ENCODE data around the gene ADAMTSL3.

Gene ADAMTSL3

DNA sequence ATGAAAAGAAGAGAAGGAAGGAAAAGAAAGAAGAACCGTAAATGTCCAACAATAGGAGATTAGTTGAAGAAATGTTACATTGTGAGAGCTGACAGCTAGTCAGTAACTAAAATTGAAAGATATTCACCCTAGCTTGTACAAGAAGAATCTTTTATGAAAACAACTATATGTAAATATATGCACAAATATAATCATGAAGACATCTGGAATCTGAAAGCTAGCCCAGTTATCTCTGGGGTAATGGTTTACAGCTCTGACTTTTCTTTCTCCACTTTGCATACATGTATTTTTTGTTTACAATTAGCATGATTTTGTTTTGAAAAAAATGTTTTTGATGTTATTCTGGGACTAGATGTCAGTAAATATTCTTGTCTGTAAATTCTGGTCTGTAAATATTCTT, 37.1 kb upstream of the ADAMTSL3 start:
- no peak overlapping the region for H3K4me2 ChIP-seq (ENCODE audit: low read length)
- no peaks in the 10 kb centered on the region for H3K27me3 ChIP-seq (ENCODE audit: control insufficient read depth, insufficient read depth, low read length)
- no peaks in the 10 kb centered on the region for H3K9me3 ChIP-seq (ENCODE audit: control insufficient read depth, low read length)
- no peaks in the 10 kb centered on the region for H3K79me2 ChIP-seq
- no peak overlapping the region for H2AFZ ChIP-seq
- TF ChIP-seq CTCF (IDR thresholded peaks at IDR 0.05), result no peak
- no peak overlapping the region for H3K27ac ChIP-seq
- H3K4me1 ChIP-seq, result no peaks in the 10 kb centered on the region
- no peaks in the 10 kb centered on the region for H3K36me3 ChIP-seq (ENCODE audit: control insufficient read depth, insufficient read depth, low read length)
- no peak overlapping the region for H3K9ac ChIP-seq
- H3K4me3 ChIP-seq (ENCODE audit: low read depth, low read length), result no peak overlapping the region

GRCh38 chr15:83626171-83626802, 27.6 kb upstream of the ADAMTSL3 start:
- Histone ChIP-seq H3K9me3 (ENCODE audit: control insufficient read depth, low read length) (no peaks in the 10 kb centered on the region), H3K36me3 (ENCODE audit: control insufficient read depth, insufficient read depth, low read length) (no peaks in the 10 kb centered on the region), H3K4me3 (ENCODE audit: low read depth, low read length) (no peak overlapping the region), H3K4me1 (no peaks in the 10 kb centered on the region), H3K9ac (no peak overlapping the region), H2AFZ (no peak overlapping the region), H3K27me3 (ENCODE audit: control insufficient read depth, insufficient read depth, low read length) (no peaks in the 10 kb centered on the region), H3K79me2 (no peaks in the 10 kb centered on the region), H3K4me2 (ENCODE audit: low read length) (no peak overlapping the region), H3K27ac (no peak overlapping the region)
- TF ChIP-seq CTCF (IDR thresholded peaks at IDR 0.05), result no peak

GRCh38 chr15:83631534-83631933, 22.4 kb upstream of the ADAMTSL3 start:
- H3K27ac ChIP-seq, result no peak overlapping the region
- H3K4me1 ChIP-seq, result no peaks in the 10 kb centered on the region
- H3K4me2 ChIP-seq (ENCODE audit: low read length), result no peak overlapping the region
- H3K27me3 ChIP-seq (ENCODE audit: control insufficient read depth, insufficient read depth, low read length), result no peaks in the 10 kb centered on the region
- TF ChIP-seq CTCF (IDR thresholded peaks at IDR 0.05), result no peak
- H3K9ac ChIP-seq, result no peak overlapping the region
- H3K36me3 ChIP-seq (ENCODE audit: control insufficient read depth, insufficient read depth, low read length), result no peaks in the 10 kb centered on the region
- H2AFZ ChIP-seq, result no peak overlapping the region
- no peak overlapping the region for H3K4me3 ChIP-seq (ENCODE audit: low read depth, low read length)
- H3K9me3 ChIP-seq (ENCODE audit: control insufficient read depth, low read length), result no peaks in the 10 kb centered on the region
- H3K79me2 ChIP-seq, result no peaks in the 10 kb centered on the region

DNA sequence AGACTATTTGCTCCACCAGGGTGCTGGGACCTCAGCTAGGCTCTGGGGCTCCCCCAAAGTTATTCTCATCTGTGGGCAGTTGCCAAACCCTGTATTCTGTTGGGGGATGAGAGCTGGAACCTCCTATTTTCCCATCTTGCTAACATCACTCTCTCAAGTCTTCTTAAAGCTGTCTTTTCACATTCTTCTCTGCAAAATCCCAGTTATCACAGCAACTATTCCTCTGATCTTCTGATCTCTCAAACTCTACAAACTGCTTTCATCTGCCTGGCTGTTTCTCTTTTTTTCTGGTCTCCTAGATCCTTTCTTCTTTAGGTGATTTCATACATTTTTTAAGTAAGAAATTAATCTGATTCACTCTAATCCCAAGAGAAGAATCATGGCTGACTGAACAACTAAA, 10.7 kb upstream of the ADAMTSL3 start:
- Histone ChIP-seq H3K27ac (no peak overlapping the region), H3K9me3 (ENCODE audit: control insufficient read depth, low read length) (no peaks in the 10 kb centered on the region), H3K27me3 (ENCODE audit: control insufficient read depth, insufficient read depth, low read length) (no peaks in the 10 kb centered on the region), H3K4me2 (ENCODE audit: low read length) (no peak overlapping the region), H3K79me2 (no peaks in the 10 kb centered on the region), H3K36me3 (ENCODE audit: control insufficient read depth, insufficient read depth, low read length) (no peaks in the 10 kb centered on the region), H3K9ac (no peak overlapping the region), H3K4me1 (no peaks in the 10 kb centered on the region), H3K4me3 (ENCODE audit: low read depth, low read length) (no peak overlapping the region), H2AFZ (no peak overlapping the region)
- TF ChIP-seq CTCF (IDR thresholded peaks at IDR 0.05), result no peak

DNA sequence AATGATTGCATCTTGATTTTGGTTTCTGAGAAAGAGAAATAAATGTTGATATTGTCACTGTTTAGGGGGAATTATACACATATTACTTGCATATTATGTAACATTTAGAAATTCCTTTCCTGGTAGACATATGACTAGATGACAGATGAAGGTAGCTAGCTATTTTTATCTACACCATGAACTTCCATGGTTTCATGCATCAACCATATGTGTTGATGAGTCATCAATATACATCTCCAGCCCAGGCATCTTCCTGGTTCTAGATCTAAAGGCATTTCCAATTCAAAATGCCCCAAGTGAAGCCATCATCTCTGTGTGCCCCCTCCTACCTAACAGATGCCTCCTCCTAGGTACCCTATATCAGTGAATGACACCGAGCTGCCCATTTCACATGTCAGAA, 9.5 kb upstream of the ADAMTSL3 start:
- Histone ChIP-seq H3K9ac (no peak overlapping the region), H2AFZ (no peak overlapping the region), H3K4me3 (ENCODE audit: low read depth, low read length) (no peak overlapping the region), H3K4me1 (no peaks in the 10 kb centered on the region), H3K9me3 (ENCODE audit: control insufficient read depth, low read length) (no peaks in the 10 kb centered on the region), H3K27me3 (ENCODE audit: control insufficient read depth, insufficient read depth, low read length) (no peaks in the 10 kb centered on the region), H3K27ac (no peak overlapping the region), H3K79me2 (no peaks in the 10 kb centered on the region), H3K36me3 (ENCODE audit: control insufficient read depth, insufficient read depth, low read length) (no peaks in the 10 kb centered on the region), H3K4me2 (ENCODE audit: low read length) (no peak overlapping the region)
- TF ChIP-seq CTCF (IDR thresholded peaks at IDR 0.05), result no peak
